Measurements from ENCODE around the gene TNNI3. TPM values are rescaled to one million over a fixed set of nuclear protein-coding genes. Genes with fewer than 3 reads are reported as not detected.

Gene TNNI3
- total and polyA plus RNA-seq, 9 of the 15 experiments (the other 6 are each of a cell fraction or from before 2014, with no cell fraction given): 4.7 to 158 (median 42.0) TPM

GRCh38 chr19:55165952-55166529 is 8.5 kb upstream of the TNNI3 start (continued):
- TF ChIP-seq ETV5 (CRISPR knock-in tag; IDR thresholded peaks at IDR 0.05; ENCODE audit: low read depth) (no peak; the same call in none of the 2 replicates), ZBTB1 (CRISPR knock-in tag; IDR thresholded peaks at IDR 0.05; ENCODE audit: borderline replicate concordance, low read depth) (no peak), ZNF3 (CRISPR knock-in tag; IDR thresholded peaks at IDR 0.05) (no peak), MYBL2 (IDR thresholded peaks at IDR 0.05; ENCODE audit: low read depth) (no peak), MYBL2 (CRISPR knock-in tag; IDR thresholded peaks at IDR 0.05; ENCODE audit: borderline replicate concordance) (no peak), SREBF2 (CRISPR knock-in tag; IDR thresholded peaks at IDR 0.05) (no peak), BRF1 (IDR thresholded peaks at IDR 0.05; ENCODE audit: borderline replicate concordance, extremely low read depth, insufficient read length) (no peak), MCM3 (IDR thresholded peaks at IDR 0.05) (no peak), NFE2 (IDR thresholded peaks at IDR 0.05; ENCODE audit: low read depth) (no peak), SIN3A (IDR thresholded peaks at IDR 0.05; ENCODE audit: borderline replicate concordance in 2 of 2, control insufficient read depth in 1 of 2, low read depth in 2 of 2, low read length in 2 of 2) (peak in 1 of 2 experiments; percentile 36; a peak in 1 of 4 replicates), ZSCAN29 (IDR thresholded peaks at IDR 0.05) (no peak), PHB2 (IDR thresholded peaks at IDR 0.05; ENCODE audit: low read depth) (no peak), HMGN3 (IDR thresholded peaks at IDR 0.05; ENCODE audit: borderline replicate concordance, extremely low read depth, insufficient read length, low read depth, low read length) (peak; percentile 31), ZFX (CRISPR knock-in tag; IDR thresholded peaks at IDR 0.05) (no peak), HDAC2 (IDR thresholded peaks at IDR 0.05) (peak; percentile 44; the same call in 1 of the 2 replicates), MTA3 (IDR thresholded peaks at IDR 0.05; ENCODE audit: borderline replicate concordance) (no peak; the same call in 1 of the 2 replicates), ZNF217 (CRISPR knock-in tag; IDR thresholded peaks at IDR 0.05) (no peak), SMAD2 (IDR thresholded peaks at IDR 0.05; ENCODE audit: low read depth, low read length) (no peak), ZNF785 (CRISPR knock-in tag; IDR thresholded peaks at IDR 0.05) (no peak), BCL6 (CRISPR knock-in tag; IDR thresholded peaks at IDR 0.05) (no peak), ZNF77 (CRISPR knock-in tag; IDR thresholded peaks at IDR 0.05) (no peak), SNAPC5 (CRISPR knock-in tag; IDR thresholded peaks at IDR 0.05) (no peak), ZNF41 (CRISPR knock-in tag; conservative IDR thresholded peaks at IDR 0.05) (no peak), TEAD1 (CRISPR knock-in tag; IDR thresholded peaks at IDR 0.05) (no peak), NBN (IDR thresholded peaks at IDR 0.05; ENCODE audit: low read depth) (no peak), ZNF561 (CRISPR knock-in tag; conservative IDR thresholded peaks at IDR 0.05) (no peak)
- TF ChIP-seq, protein P1, sequence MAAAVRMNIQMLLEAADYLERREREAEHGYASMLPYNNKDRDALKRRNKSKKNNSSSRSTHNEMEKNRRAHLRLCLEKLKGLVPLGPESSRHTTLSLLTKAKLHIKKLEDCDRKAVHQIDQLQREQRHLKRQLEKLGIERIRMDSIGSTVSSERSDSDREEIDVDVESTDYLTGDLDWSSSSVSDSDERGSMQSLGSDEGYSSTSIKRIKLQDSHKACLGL (CRISPR knock-in tag; IDR thresholded peaks at IDR 0.05; ENCODE audit: borderline replicate concordance, poor library complexity, severe bottlenecking): no peak
- TF ChIP-seq, protein P2, sequence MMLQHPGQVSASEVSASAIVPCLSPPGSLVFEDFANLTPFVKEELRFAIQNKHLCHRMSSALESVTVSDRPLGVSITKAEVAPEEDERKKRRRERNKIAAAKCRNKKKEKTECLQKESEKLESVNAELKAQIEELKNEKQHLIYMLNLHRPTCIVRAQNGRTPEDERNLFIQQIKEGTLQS (IDR thresholded peaks at IDR 0.05): no peak
- TF ChIP-seq, protein P2 (CRISPR knock-in tag; conservative IDR thresholded peaks at IDR 0.05): no peak
- TF ChIP-seq, protein P3, sequence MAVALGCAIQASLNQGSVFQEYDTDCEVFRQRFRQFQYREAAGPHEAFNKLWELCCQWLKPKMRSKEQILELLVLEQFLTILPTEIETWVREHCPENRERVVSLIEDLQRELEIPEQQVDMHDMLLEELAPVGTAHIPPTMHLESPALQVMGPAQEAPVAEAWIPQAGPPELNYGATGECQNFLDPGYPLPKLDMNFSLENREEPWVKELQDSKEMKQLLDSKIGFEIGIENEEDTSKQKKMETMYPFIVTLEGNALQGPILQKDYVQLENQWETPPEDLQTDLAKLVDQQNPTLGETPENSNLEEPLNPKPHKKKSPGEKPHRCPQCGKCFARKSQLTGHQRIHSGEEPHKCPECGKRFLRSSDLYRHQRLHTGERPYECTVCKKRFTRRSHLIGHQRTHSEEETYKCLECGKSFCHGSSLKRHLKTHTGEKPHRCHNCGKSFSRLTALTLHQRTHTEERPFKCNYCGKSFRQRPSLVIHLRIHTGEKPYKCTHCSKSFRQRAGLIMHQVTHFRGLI (CRISPR knock-in tag; IDR thresholded peaks at IDR 0.05): no peak
